ENCODE measurements around the gene DISP3.

The DISP3 gene

DNA sequence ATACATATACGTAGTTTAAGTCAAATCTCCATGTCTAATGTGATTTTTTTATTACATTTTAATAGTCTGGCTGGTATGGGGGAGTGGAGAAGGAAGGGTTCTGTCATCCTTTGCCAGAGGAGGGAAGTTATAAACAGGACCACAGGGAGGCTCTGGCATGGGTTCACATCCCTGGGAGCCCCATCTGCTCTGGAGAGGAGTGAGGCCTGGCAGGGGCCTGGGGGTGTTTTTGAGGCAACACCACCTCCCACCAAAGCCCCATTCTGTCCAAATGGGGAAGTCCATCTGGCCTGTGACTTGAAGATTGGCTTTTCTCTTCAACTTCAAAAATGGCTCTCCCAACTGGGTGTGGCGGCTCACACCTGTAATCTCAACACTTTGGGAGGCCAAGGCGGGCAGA is 15.8 kb downstream of the DISP3 start:
- no peak overlapping the region for H3K4me3 ChIP-seq (ENCODE audit: low read depth, low read length)
- TF ChIP-seq, protein P1, sequence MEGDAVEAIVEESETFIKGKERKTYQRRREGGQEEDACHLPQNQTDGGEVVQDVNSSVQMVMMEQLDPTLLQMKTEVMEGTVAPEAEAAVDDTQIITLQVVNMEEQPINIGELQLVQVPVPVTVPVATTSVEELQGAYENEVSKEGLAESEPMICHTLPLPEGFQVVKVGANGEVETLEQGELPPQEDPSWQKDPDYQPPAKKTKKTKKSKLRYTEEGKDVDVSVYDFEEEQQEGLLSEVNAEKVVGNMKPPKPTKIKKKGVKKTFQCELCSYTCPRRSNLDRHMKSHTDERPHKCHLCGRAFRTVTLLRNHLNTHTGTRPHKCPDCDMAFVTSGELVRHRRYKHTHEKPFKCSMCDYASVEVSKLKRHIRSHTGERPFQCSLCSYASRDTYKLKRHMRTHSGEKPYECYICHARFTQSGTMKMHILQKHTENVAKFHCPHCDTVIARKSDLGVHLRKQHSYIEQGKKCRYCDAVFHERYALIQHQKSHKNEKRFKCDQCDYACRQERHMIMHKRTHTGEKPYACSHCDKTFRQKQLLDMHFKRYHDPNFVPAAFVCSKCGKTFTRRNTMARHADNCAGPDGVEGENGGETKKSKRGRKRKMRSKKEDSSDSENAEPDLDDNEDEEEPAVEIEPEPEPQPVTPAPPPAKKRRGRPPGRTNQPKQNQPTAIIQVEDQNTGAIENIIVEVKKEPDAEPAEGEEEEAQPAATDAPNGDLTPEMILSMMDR (IDR thresholded peaks at IDR 0.05; ENCODE audit: low read depth, low read length): no peak

GRCh38 chr1:11495579-11495978 is 16.6 kb downstream of the DISP3 start:
- no peak overlapping the region for H3K4me3 ChIP-seq (ENCODE audit: low read depth, low read length)
- TF ChIP-seq, protein P1 (IDR thresholded peaks at IDR 0.05; ENCODE audit: low read depth, low read length): no peak

GRCh38 chr1:11496551-11497080 is 17.7 kb downstream of the DISP3 start:
- no peak overlapping the region for H3K4me3 ChIP-seq (ENCODE audit: low read depth, low read length)
- TF ChIP-seq, protein P1 (IDR thresholded peaks at IDR 0.05; ENCODE audit: low read depth, low read length): no peak

- H3K4me3 ChIP-seq (ENCODE audit: low read depth, low read length): no peak overlapping the region
- TF ChIP-seq, protein P1 (IDR thresholded peaks at IDR 0.05; ENCODE audit: low read depth, low read length): no peak
These were observed 20.1 kb downstream of the DISP3 start for GRCh38 chr1:11498956-11499594.

GRCh38 chr1:11499601-11500331 is 20.8 kb downstream of the DISP3 start:
- no peak overlapping the region for H3K4me3 ChIP-seq (ENCODE audit: low read depth, low read length)

DNA sequence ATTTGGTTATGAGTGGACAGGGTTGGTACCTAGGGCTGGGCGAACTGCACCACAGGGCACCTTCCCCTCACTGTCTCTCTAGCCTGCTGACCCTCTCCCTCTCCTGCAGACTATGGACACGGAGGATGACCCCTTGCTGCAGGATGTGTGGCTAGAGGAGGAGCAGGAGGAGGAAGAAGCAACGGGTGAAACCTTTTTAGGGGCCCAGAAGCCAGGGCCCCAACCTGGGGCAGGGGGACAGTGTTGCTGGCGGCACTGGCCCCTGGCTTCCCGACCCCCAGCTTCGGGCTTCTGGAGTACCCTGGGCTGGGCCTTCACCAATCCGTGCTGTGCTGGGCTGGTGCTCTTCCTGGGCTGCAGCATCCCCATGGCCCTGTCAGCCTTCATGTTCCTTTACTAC is 21.9 kb downstream of the DISP3 start:
- TF ChIP-seq, protein P1 (IDR thresholded peaks at IDR 0.05; ENCODE audit: low read depth, low read length): no peak
- H3K4me3 ChIP-seq (ENCODE audit: low read depth, low read length): no peak overlapping the region

More at GRCh38 chr1:11499601-11500331, 20.8 kb downstream of the DISP3 start:
- TF ChIP-seq, protein P1 (IDR thresholded peaks at IDR 0.05; ENCODE audit: low read depth, low read length): no peak

DNA sequence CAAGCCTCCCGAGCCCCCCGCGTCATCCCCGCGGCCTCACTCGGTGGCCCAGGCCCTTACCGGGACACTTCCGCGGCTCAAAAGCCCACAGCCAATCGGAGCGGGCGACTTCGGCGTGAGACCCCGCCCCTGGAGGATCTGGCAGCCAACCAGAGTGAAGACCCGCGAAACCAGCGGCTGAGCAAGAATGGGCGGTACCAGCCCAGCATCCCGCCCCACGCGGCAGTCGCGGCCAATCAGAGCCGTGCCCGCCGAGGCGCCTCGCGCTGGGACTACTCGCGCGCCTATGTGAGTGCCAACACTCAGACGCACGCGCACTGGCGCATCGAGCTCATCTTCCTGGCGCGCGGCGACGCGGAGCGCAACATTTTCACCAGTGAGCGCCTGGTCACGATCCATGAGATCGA is 22.5 kb downstream of the DISP3 start:
- no peak overlapping the region for H3K4me3 ChIP-seq (ENCODE audit: low read depth, low read length)
- TF ChIP-seq, protein P1 (IDR thresholded peaks at IDR 0.05; ENCODE audit: low read depth, low read length): no peak
